ENCODE data around the gene GABRA4. TPM values are rescaled to one million over a fixed set of nuclear protein-coding genes. Genes with fewer than 3 reads are reported as not detected.

GABRA4 gene
- total RNA-seq, 1 experiment from 2014 or later, result not detected

- WGBS (ENCODE audit: extremely low coverage, insufficient read length, low lambda C conversion rate), result no CpG with 5 or more reads among the region's 3 CpGs
Measured at GRCh38 chr4:47040828-47041227, 47.4 kb upstream of the GABRA4 start.

More at GRCh38 chr4:47040828-47041227, 47.4 kb upstream of the GABRA4 start:
- no peaks in the 10 kb centered on the region; the same call in 1 of the 2 replicates for H3K27me3 Mint-ChIP-seq (ENCODE audit: low read depth)
- no peak overlapping the region for H4K8ac ChIP-seq (replicated peaks; ENCODE audit: insufficient read length, low read depth, low read length)
- TF ChIP-seq CTCF (conservative IDR thresholded peaks at IDR 0.05), result no peak
- H2BK120ac ChIP-seq (ENCODE audit: low read depth, low read length, poor library complexity, severe bottlenecking), result no peak overlapping the region
- no peak overlapping the region for H4K91ac ChIP-seq (ENCODE audit: insufficient read length, low read depth, low read length)
- H2BK15ac ChIP-seq (ENCODE audit: low read depth, low read length), result no peak overlapping the region
- H3K4me3 Mint-ChIP-seq, result no peak overlapping the region
- no peak overlapping the region for H4K5ac ChIP-seq (ENCODE audit: insufficient read length, low read depth, low read length)
- no peaks in the 10 kb centered on the region for H3K23me2 ChIP-seq (ENCODE audit: insufficient read length, low read depth, low read length, poor library complexity, severe bottlenecking)
- H3K79me2 ChIP-seq (ENCODE audit: insufficient read depth, low read length), result no peaks in the 10 kb centered on the region
- no peaks in the 10 kb centered on the region for H3K36me3 Mint-ChIP-seq (ENCODE audit: insufficient read depth in 1 of 3, low read depth in 3 of 3)
- H3K14ac ChIP-seq (ENCODE audit: insufficient read depth, low read length), result no peak overlapping the region
- H3K9ac ChIP-seq (ENCODE audit: extremely low read depth, insufficient read length, low read length), result no peak overlapping the region
- no peak overlapping the region for H2AK5ac ChIP-seq (ENCODE audit: insufficient read length, low read length)
- no peaks in the 10 kb centered on the region for H3K4me1 Mint-ChIP-seq
- H3K4ac ChIP-seq (ENCODE audit: low read depth, low read length), result no peak overlapping the region
- H2BK5ac ChIP-seq (ENCODE audit: insufficient read length, low read length), result no peak overlapping the region
- no peak overlapping the region for H2AFZ ChIP-seq (ENCODE audit: low read length)
- no peak overlapping the region for H3K4me2 ChIP-seq (ENCODE audit: insufficient read depth, insufficient read length, low read length)
- H3T11ph ChIP-seq (ENCODE audit: low read length), result no peak overlapping the region
- H3K27ac ChIP-seq (ENCODE audit: insufficient read length, low read depth, low read length), result no peak overlapping the region
- H2BK12ac ChIP-seq (ENCODE audit: insufficient read length, low read depth, low read length), result no peak overlapping the region
- no peaks in the 10 kb centered on the region for H3K4me1 ChIP-seq (ENCODE audit: insufficient read depth, low read length)
- no peak for DNase-seq
- H3K27ac Mint-ChIP-seq, result no peak overlapping the region
- no peak overlapping the region for H3K23ac ChIP-seq (ENCODE audit: insufficient read length, low read depth, low read length)
- no peak overlapping the region for H3K18ac ChIP-seq (ENCODE audit: insufficient read length, low read depth, low read length)
- H2BK20ac ChIP-seq (ENCODE audit: low read depth, low read length, poor library complexity, severe bottlenecking), result no peak overlapping the region
- no peaks in the 10 kb centered on the region for H3K9me3 Mint-ChIP-seq
- no peaks in the 10 kb centered on the region for H3K27me3 ChIP-seq (ENCODE audit: insufficient read depth, low read length)
- no peaks in the 10 kb centered on the region for H3K79me1 ChIP-seq (ENCODE audit: insufficient read depth, low read depth, low read length, poor library complexity, severe bottlenecking)
- no peaks in the 10 kb centered on the region for H3K9me3 ChIP-seq (ENCODE audit: control insufficient read depth, low read depth, low read length)
- H3K56ac ChIP-seq (ENCODE audit: insufficient read length, low read depth, low read length), result no peak overlapping the region
- H4K20me1 ChIP-seq (ENCODE audit: control insufficient read depth, insufficient read depth, insufficient read length), result no peaks in the 10 kb centered on the region
